IPS-18a (cell line): ENCODE measurements around the gene SKI.
"Not testable (repeated sequence)": the region's sequence is repeated elsewhere in the genome, so short reads cannot be mapped to it uniquely, and the experiment has no call there.

Experiments used
- H3K27ac ChIP-seq: one replicate; pipeline ENCODE4 v1.5.1; 2013; ENCODE audit warnings: low read length
- H3K27me3 ChIP-seq: one replicate; pipeline ENCODE4 v1.6.1; 2013; ENCODE audit warnings: mild to moderate bottlenecking, low read length; ENCODE audit not compliant: control insufficient read depth, insufficient read depth
- H3K36me3 ChIP-seq: one replicate; pipeline ENCODE4 v1.6.1; 2013; ENCODE audit warnings: low read depth, low read length; ENCODE audit not compliant: control insufficient read depth
- H3K4me1 ChIP-seq: one replicate; pipeline ENCODE4 v1.6.1; 2013; ENCODE audit warnings: low read depth, low read length; ENCODE audit not compliant: control insufficient read depth
- H3K4me3 ChIP-seq: one replicate; pipeline ENCODE4 v1.5.1; 2013; ENCODE audit warnings: low read length
- H3K9ac ChIP-seq: one replicate; pipeline ENCODE4 v1.6.1; 2013; ENCODE audit warnings: mild to moderate bottlenecking, low read length, moderate library complexity
- H3K9me3 ChIP-seq: one replicate; pipeline ENCODE4 v1.6.1; 2013; ENCODE audit warnings: low read depth, low read length; ENCODE audit not compliant: control insufficient read depth

The SKI gene

DNA sequence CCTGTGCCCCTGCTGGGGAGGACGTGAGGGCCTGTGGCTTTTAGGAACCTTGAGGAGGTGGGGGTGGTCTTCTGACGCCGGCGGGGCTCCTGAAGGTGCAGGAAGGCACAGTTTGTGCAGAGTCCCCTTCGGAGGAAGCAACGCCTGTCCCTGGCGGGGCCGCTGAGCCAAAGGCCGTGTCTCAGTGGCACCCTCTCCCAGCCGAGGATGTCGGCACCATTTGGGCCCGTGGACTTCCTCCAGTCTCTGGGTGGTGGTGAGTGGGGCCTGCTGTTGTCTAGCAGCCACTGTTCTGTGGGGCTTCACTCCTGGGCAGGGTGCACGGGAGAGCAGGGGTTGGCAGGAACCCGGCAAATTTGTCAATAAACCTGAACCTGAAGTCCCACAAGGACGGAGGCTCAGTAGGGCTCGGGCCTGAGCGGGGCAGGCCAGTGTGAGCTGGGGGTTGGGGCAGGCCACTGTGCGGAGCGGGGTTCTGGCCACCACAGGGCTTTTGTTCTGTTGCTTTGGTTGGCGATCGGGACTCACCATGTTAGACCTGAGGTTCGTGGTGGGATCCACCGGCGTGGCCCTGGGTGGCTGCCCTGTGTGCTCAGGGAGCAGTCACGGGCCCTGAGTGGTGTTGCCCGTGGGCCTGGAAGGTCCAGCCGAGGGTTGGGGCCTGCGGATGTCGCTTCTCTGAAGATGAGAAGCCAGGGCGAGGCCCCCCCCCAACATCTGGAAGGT is 64.8 kb downstream of the SKI start:
- Histone ChIP-seq H3K9ac (no peak overlapping the region), H3K9me3 (no peaks in the 10 kb centered on the region), H3K27ac (no peak overlapping the region), H3K4me1 (peaks cover 5% of the 10 kb centered on the region), H3K27me3 (no peaks in the 10 kb centered on the region), H3K4me3 (no peak overlapping the region), H3K36me3 (no peaks in the 10 kb centered on the region)

- Histone ChIP-seq H3K4me1 (no peaks in the 10 kb centered on the region), H3K9ac (no peak overlapping the region), H3K27ac (no peak overlapping the region), H3K4me3 (no peak overlapping the region), H3K9me3 (no peaks in the 10 kb centered on the region), H3K27me3 (no peaks in the 10 kb centered on the region), H3K36me3 (no peaks in the 10 kb centered on the region)
Observed at GRCh38 chr1:2294033-2294724, 66.1 kb downstream of the SKI start.

DNA sequence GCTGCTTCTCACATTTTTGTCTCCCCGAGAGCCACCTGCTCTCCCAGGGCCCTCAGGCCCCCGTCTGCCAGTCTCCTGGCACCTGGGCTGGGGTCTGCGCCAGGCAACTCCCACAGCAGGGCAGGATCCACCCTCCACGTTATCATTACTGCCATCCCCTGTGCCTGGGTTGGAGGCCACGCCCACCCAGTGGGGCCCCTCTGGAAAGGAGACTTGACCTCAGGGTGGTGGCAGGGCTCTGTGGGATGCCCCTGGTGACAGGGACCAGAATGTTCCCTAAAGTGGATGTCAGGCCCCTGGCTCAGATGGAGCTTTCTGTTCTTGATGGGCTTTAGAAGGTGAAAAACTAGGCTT is 66.6 kb downstream of the SKI start:
- Histone ChIP-seq H3K4me1 (no peaks in the 10 kb centered on the region), H3K4me3 (no peak overlapping the region), H3K9me3 (no peaks in the 10 kb centered on the region), H3K27me3 (no peaks in the 10 kb centered on the region), H3K27ac (no peak overlapping the region), H3K9ac (no peak overlapping the region), H3K36me3 (no peaks in the 10 kb centered on the region)

GRCh38 chr1:2295526-2295925 is 67.4 kb downstream of the SKI start:
- H3K36me3 ChIP-seq = no peaks in the 10 kb centered on the region
- H3K9ac ChIP-seq = no peak overlapping the region

GRCh38 chr1:2296211-2296610 is 68.1 kb downstream of the SKI start:
- H3K4me1 ChIP-seq, H3K9me3 ChIP-seq: not testable (repeated sequence)

More at GRCh38 chr1:2295526-2295925, 67.4 kb downstream of the SKI start:
- Histone ChIP-seq H3K27ac (no peak overlapping the region), H3K27me3 (no peaks in the 10 kb centered on the region), H3K4me1 (no peaks in the 10 kb centered on the region), H3K9me3 (no peaks in the 10 kb centered on the region), H3K4me3 (no peak overlapping the region)

DNA sequence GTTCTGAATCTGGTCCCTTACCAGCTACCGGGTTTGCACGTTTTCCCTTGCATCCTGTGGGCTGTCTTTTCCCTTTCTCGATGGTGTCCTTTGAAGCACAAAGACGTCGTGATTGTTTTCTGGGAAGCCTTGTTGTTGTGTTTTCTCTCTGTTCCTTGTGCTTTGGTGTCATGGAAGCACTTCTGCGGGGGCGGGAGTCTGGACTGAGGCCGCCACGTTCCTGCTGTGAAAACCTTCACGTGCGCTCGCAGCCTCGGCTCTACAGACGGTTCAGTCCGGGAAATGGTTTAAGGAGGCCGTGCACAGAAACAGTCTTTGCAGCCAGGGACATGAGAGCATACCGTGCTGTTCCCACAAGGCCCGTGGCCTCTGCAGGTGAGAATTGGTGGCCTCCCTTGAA is 68.5 kb downstream of the SKI start:
- Histone ChIP-seq H3K27ac (no peak overlapping the region), H3K4me3 (no peak overlapping the region), H3K27me3 (no peaks in the 10 kb centered on the region), H3K4me1 (no peaks in the 10 kb centered on the region), H3K36me3 (no peaks in the 10 kb centered on the region), H3K9ac (no peak overlapping the region), H3K9me3 (no peaks in the 10 kb centered on the region)

More at GRCh38 chr1:2296211-2296610, 68.1 kb downstream of the SKI start:
- not testable (repeated sequence) for H3K4me3 ChIP-seq, H3K36me3 ChIP-seq, H3K9ac ChIP-seq, H3K27ac ChIP-seq, H3K27me3 ChIP-seq

GRCh38 chr1:2297246-2298011 is 69.3 kb downstream of the SKI start:
- no peaks in the 10 kb centered on the region for H3K9me3 ChIP-seq

GRCh38 chr1:2298685-2299084 is 70.6 kb downstream of the SKI start:
- H3K27ac ChIP-seq = no peak overlapping the region
- peaks cover 5% of the 10 kb centered on the region for H3K36me3 ChIP-seq
- H3K9me3 ChIP-seq = no peaks in the 10 kb centered on the region
- no peaks in the 10 kb centered on the region for H3K27me3 ChIP-seq
- H3K4me1 ChIP-seq = no peaks in the 10 kb centered on the region
- no peak overlapping the region for H3K4me3 ChIP-seq
- no peak overlapping the region for H3K9ac ChIP-seq

More at GRCh38 chr1:2297246-2298011, 69.3 kb downstream of the SKI start:
- H3K4me3 ChIP-seq = no peak overlapping the region
- no peaks in the 10 kb centered on the region for H3K4me1 ChIP-seq
- no peak overlapping the region for H3K27ac ChIP-seq
- H3K27me3 ChIP-seq = no peaks in the 10 kb centered on the region
- H3K9ac ChIP-seq = no peak overlapping the region
- H3K36me3 ChIP-seq = no peaks in the 10 kb centered on the region

GRCh38 chr1:2299131-2299627 is 71.1 kb downstream of the SKI start:
- no peak overlapping the region for H3K4me3 ChIP-seq
- H3K27me3 ChIP-seq = no peaks in the 10 kb centered on the region
- H3K9ac ChIP-seq = no peak overlapping the region
- no peak overlapping the region for H3K27ac ChIP-seq
- H3K9me3 ChIP-seq = no peaks in the 10 kb centered on the region
- H3K4me1 ChIP-seq = no peaks in the 10 kb centered on the region
- peaks cover 7% of the 10 kb centered on the region for H3K36me3 ChIP-seq

DNA sequence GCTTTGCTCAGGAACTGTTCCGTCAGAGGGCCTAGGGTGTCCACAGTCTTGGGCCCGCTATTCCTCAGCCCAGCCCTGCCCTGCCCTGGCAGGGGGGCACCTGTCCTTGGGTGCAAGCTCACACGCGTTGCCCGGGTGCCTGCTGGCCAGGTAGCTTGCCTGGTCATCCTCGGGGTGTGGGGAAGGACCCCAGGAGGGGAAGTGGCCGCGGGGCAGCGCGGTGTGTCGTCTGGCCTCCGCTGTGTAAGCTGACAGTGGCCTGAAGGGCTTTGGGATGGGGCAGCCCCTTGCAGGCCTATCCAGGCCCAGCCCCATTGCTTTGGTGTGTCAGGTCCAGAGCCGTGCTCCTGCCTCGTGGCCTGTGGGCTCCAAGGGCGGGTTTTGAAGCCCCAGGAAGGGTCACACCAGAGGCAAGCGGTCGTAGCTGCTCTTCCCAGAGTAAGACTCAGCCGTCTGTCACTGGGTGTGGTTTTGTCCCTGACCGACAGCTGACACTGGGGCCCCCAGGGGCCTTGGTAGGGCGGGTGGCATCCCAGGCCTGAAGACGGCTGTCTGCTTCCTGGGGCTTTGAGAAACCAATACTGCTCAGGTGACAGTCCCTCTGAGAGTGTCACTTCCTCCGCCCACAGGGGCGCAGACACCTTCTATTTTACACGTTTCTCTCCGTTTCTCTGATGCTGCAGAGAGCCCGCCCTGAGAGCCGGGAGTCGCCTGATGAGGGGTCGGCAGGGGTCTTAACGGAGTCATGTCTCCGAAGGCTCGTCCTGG is 72.1 kb downstream of the SKI start:
- Histone ChIP-seq H3K27ac (no peak overlapping the region), H3K27me3 (no peaks in the 10 kb centered on the region), H3K9me3 (no peaks in the 10 kb centered on the region), H3K4me1 (no peaks in the 10 kb centered on the region), H3K9ac (no peak overlapping the region), H3K36me3 (peaks cover 14% of the 10 kb centered on the region), H3K4me3 (no peak overlapping the region)
